ENCODE measurements around the gene AGAP1. TPM values are rescaled to one million over a fixed set of nuclear protein-coding genes. Genes with fewer than 3 reads are reported as not detected.

The AGAP1 gene
- polyA plus RNA-seq, 2 of the 4 experiments (the other 2 are of a cell fraction), result 20.2 to 21.9 TPM

- H3K4me2 ChIP-seq, result no peak overlapping the region
- no peak for TF ChIP-seq KDM5A (IDR thresholded peaks at IDR 0.05)
- no peak for TF ChIP-seq CBX2 (IDR thresholded peaks at IDR 0.05; ENCODE audit: borderline replicate concordance, low read depth)
- no peak for TF ChIP-seq ELK1 (IDR thresholded peaks at IDR 0.05; ENCODE audit: low read depth, low read length)
- POLR2A ChIA-PET, result no interaction called here
- no peaks in the 10 kb centered on the region for H3K9me3 ChIP-seq
- CTCF ChIA-PET, result interaction anchor here (0.9 kb wide), 1 partner anchor 11 kb away, joined by 3 read pairs; no protein-coding TSS in a partner anchor
- FAIRE-seq (no peak), DNase-seq (ENCODE audit: low read depth in 1 of 2, low spot score in 1 of 2) (no peak), ATAC-seq (no peak)
- H3K4me3 ChIP-seq, result no peak overlapping the region
- no peak overlapping the region for H3K27ac ChIP-seq
- WGBS (ENCODE audit: missing lambda C conversion rate), result 89% methylated on average over 9 of the region's 9 CpGs
- peaks cover 24% of the 10 kb centered on the region for H3K4me1 ChIP-seq
These were observed 515.0 kb downstream of the AGAP1 start for GRCh38 chr2:236008857-236009256.

GRCh38 chr2:236010920-236011685, 517.3 kb downstream of the AGAP1 start:
- FAIRE-seq, result no peak
- no peak for DNase-seq (ENCODE audit: low read depth in 1 of 2, low spot score in 1 of 2)
- peaks cover 24% of the 10 kb centered on the region for H3K4me1 ChIP-seq
- POLR2A ChIA-PET, result no interaction called here
- H3K27ac ChIP-seq, result peak overlapping the region; percentile 28 to 56; a peak in 1 of 6 replicates
- ATAC-seq, result no peak
- CTCF ChIA-PET, result interaction anchor here (0.5 kb wide), 1 partner anchor 95 kb away, joined by 3 read pairs; no protein-coding TSS in a partner anchor
- H3K4me3 ChIP-seq, result no peak overlapping the region
- WGBS (ENCODE audit: missing lambda C conversion rate), result 84% methylated on average over 15 of the region's 15 CpGs
- no peak for TF ChIP-seq TP53 (CRISPR knock-in tag; IDR thresholded peaks at IDR 0.05)
- TF ChIP-seq BHLHE40 (IDR thresholded peaks at IDR 0.05; ENCODE audit: low read depth, low read length), result no peak
- TF ChIP-seq HEYL (CRISPR knock-in tag; IDR thresholded peaks at IDR 0.05), result no peak
- TF ChIP-seq MYC (IDR thresholded peaks at IDR 0.05; ENCODE audit: borderline replicate concordance, low read length), result no peak
- TF ChIP-seq, protein P1, sequence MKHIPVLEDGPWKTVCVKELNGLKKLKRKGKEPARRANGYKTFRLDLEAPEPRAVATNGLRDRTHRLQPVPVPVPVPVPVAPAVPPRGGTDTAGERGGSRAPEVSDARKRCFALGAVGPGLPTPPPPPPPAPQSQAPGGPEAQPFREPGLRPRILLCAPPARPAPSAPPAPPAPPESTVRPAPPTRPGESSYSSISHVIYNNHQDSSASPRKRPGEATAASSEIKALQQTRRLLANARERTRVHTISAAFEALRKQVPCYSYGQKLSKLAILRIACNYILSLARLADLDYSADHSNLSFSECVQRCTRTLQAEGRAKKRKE (CRISPR knock-in tag; IDR thresholded peaks at IDR 0.05; ENCODE audit: low read depth), result no peak
- TF ChIP-seq, protein P2, sequence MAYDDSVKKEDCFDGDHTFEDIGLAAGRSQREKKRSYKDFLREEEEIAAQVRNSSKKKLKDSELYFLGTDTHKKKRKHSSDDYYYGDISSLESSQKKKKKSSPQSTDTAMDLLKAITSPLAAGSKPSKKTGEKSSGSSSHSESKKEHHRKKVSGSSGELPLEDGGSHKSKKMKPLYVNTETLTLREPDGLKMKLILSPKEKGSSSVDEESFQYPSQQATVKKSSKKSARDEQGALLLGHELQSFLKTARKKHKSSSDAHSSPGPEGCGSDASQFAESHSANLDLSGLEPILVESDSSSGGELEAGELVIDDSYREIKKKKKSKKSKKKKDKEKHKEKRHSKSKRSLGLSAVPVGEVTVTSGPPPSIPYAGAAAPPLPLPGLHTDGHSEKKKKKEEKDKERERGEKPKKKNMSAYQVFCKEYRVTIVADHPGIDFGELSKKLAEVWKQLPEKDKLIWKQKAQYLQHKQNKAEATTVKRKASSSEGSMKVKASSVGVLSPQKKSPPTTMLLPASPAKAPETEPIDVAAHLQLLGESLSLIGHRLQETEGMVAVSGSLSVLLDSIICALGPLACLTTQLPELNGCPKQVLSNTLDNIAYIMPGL (CRISPR knock-in tag; IDR thresholded peaks at IDR 0.05; ENCODE audit: borderline replicate concordance), result no peak
- TF ChIP-seq CEBPB (IDR thresholded peaks at IDR 0.05), result no peak
- H3K9me3 ChIP-seq, result no peaks in the 10 kb centered on the region
- peak overlapping the region; percentile 65; the same call in 2 of the 3 replicates for H3K4me2 ChIP-seq

GRCh38 chr2:236012155-236012554, 518.3 kb downstream of the AGAP1 start:
- ATAC-seq, result peak; percentile 39 to 65; a peak in 2 of 6 replicates
- DNase-seq (ENCODE audit: low read depth in 1 of 2, low spot score in 1 of 2), result peak; percentile 14 to 38
- FAIRE-seq, result no peak
- H3K4me2 ChIP-seq, result peak overlapping the region; percentile 65
- H3K9me3 ChIP-seq, result no peaks in the 10 kb centered on the region
- CTCF ChIA-PET, result no interaction called here
- POLR2A ChIA-PET, result no interaction called here
- no peak overlapping the region for H3K4me3 ChIP-seq
- peaks cover 24% of the 10 kb centered on the region for H3K4me1 ChIP-seq
- TF ChIP-seq, protein P1 (CRISPR knock-in tag; IDR thresholded peaks at IDR 0.05; ENCODE audit: low read depth), result no peak
- TF ChIP-seq CEBPB (IDR thresholded peaks at IDR 0.05), result peak; percentile 73 to 90
- H3K27ac ChIP-seq, result peak overlapping the region; percentile 39 to 56
- 38% methylated on average over 8 of the region's 8 CpGs for WGBS (ENCODE audit: missing lambda C conversion rate)

Measured in A549 (cell line).